ENCODE measurements around the gene RBM19. TPM values are rescaled to one million over a fixed set of nuclear protein-coding genes. Genes with fewer than 3 reads are reported as not detected.

RBM19 gene
- total and polyA plus RNA-seq, 2 of the 4 experiments (the other 2 are of a cell fraction), result 18.7 to 19.2 TPM

DNA sequence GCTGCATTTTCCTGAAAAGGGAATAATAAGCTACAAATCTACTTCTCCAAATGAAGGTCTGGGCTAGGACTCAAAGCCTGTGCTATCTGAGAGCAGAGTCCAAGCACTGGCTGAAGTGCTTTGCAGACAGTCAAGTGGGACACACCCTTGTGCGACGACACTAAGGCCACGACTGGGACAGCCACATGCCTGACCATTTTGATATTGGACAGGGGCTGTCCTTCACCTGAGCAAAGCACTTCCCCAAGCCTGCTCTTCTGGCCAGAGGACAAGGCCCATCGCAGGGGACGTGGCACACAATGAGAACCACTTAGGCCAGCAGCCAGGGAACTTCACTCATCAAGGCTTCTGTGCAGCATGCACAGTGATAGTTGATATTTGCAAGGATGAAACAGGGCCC, 71.4 kb downstream of the RBM19 start:
- Histone ChIP-seq H3K14ac (replicated peaks; ENCODE audit: low read depth, low read length) (no peak overlapping the region), H2AK9ac (replicated peaks; ENCODE audit: low read depth, low read length, poor library complexity) (no peak overlapping the region), H2BK5ac (ENCODE audit: low read depth, low read length, poor library complexity, severe bottlenecking) (no peak overlapping the region), H3K4me2 (ENCODE audit: low read depth, low read length) (no peak overlapping the region), H3K9me1 (ENCODE audit: insufficient read depth, low read length) (peaks cover 2% of the 10 kb centered on the region; the same call in 1 of the 2 replicates), H4K91ac (ENCODE audit: insufficient read depth, low read depth, low read length) (no peak overlapping the region), H3K9ac (ENCODE audit: low read depth, low read length) (no peak overlapping the region), H3K27ac (ENCODE audit: insufficient read depth, low read length) (no peak overlapping the region), H4K20me1 (ENCODE audit: insufficient read depth, low read length) (no peaks in the 10 kb centered on the region), H3K23ac (ENCODE audit: low read depth, low read length) (no peak overlapping the region), H3K27me3 (ENCODE audit: control insufficient read depth, insufficient read depth, low read length) (no peaks in the 10 kb centered on the region), H3K4me3 (ENCODE audit: insufficient read depth, low read depth, low read length) (no peak overlapping the region), H4K5ac (ENCODE audit: low read depth, low read length) (no peak overlapping the region), H3K56ac (ENCODE audit: extremely low read depth, insufficient read depth, low read length) (no peak overlapping the region), H2BK15ac (ENCODE audit: low read depth, low read length) (no peak overlapping the region), H2BK20ac (ENCODE audit: low read depth, low read length) (no peak overlapping the region), H4K8ac (ENCODE audit: low read depth in 2 of 2, low read length in 2 of 2) (no peak overlapping the region), H3K79me1 (ENCODE audit: low read depth in 1 of 2, low read length in 2 of 2) (no peaks in the 10 kb centered on the region), H2AK5ac (ENCODE audit: low read depth, low read length) (no peak overlapping the region), H3K18ac (ENCODE audit: low read depth, low read length) (no peak overlapping the region), H3K4me1 (ENCODE audit: control insufficient read depth, insufficient read depth, low read length) (no peaks in the 10 kb centered on the region), H2BK120ac (ENCODE audit: low read depth, low read length) (no peak overlapping the region), H3K36me3 (ENCODE audit: control insufficient read depth, insufficient read depth, low read length) (no peaks in the 10 kb centered on the region; the same call in none of the 2 replicates), H2AFZ (replicated peaks; ENCODE audit: low read length, poor library complexity) (no peak overlapping the region), H3K9me3 (ENCODE audit: control insufficient read depth, insufficient read depth, low read length) (no peaks in the 10 kb centered on the region), H3K4ac (ENCODE audit: low read depth, low read length) (no peak overlapping the region)
- BruUV-seq (replicated peaks), result no TSS peak
- dilution Hi-C loops (cut with HindIII; ENCODE audit: low sequenced_read_pairs, unreplicated experiment) (no loop called here), intact Hi-C loops (cut with micrococcal nuclease) (no loop called here), in situ Hi-C loops (cut with MboI; ENCODE audit: low sequenced_read_pairs) (no loop called here)
- ChIA-PET CTCF (no interaction called here), POLR2A (ENCODE audit: unreplicated experiment) (no interaction called here)
- TF ChIP-seq RAD21 (IDR thresholded peaks at IDR 0.05; ENCODE audit: low read length) (no peak), CHD1 (IDR thresholded peaks at IDR 0.05; ENCODE audit: low read depth, low read length) (no peak)
- TF ChIP-seq, protein P1, sequence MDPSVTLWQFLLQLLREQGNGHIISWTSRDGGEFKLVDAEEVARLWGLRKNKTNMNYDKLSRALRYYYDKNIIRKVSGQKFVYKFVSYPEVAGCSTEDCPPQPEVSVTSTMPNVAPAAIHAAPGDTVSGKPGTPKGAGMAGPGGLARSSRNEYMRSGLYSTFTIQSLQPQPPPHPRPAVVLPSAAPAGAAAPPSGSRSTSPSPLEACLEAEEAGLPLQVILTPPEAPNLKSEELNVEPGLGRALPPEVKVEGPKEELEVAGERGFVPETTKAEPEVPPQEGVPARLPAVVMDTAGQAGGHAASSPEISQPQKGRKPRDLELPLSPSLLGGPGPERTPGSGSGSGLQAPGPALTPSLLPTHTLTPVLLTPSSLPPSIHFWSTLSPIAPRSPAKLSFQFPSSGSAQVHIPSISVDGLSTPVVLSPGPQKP (IDR thresholded peaks at IDR 0.05; ENCODE audit: borderline replicate concordance, low read depth, low read length), result no peak
- TF ChIP-seq, protein P2, sequence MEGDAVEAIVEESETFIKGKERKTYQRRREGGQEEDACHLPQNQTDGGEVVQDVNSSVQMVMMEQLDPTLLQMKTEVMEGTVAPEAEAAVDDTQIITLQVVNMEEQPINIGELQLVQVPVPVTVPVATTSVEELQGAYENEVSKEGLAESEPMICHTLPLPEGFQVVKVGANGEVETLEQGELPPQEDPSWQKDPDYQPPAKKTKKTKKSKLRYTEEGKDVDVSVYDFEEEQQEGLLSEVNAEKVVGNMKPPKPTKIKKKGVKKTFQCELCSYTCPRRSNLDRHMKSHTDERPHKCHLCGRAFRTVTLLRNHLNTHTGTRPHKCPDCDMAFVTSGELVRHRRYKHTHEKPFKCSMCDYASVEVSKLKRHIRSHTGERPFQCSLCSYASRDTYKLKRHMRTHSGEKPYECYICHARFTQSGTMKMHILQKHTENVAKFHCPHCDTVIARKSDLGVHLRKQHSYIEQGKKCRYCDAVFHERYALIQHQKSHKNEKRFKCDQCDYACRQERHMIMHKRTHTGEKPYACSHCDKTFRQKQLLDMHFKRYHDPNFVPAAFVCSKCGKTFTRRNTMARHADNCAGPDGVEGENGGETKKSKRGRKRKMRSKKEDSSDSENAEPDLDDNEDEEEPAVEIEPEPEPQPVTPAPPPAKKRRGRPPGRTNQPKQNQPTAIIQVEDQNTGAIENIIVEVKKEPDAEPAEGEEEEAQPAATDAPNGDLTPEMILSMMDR (conservative IDR thresholded peaks at IDR 0.05; ENCODE audit: low read depth, low read length), result no peak
- TF ChIP-seq, protein P3, sequence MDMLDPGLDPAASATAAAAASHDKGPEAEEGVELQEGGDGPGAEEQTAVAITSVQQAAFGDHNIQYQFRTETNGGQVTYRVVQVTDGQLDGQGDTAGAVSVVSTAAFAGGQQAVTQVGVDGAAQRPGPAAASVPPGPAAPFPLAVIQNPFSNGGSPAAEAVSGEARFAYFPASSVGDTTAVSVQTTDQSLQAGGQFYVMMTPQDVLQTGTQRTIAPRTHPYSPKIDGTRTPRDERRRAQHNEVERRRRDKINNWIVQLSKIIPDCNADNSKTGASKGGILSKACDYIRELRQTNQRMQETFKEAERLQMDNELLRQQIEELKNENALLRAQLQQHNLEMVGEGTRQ (IDR thresholded peaks at IDR 0.05; ENCODE audit: low read depth, low read length), result no peak
- ATAC-seq (ENCODE audit: low read depth) (no peak), DNase-seq (no peak)
- no CpG with 5 or more reads among the region's 5 CpGs for WGBS, 2 experiments (ENCODE audit: extremely low coverage in 2 of 2, insufficient read length in 1 of 2)
